GM21526 (cell line): ENCODE measurements around the gene COL24A1.
"Not testable (repeated sequence)": the region's sequence is repeated elsewhere in the genome, so short reads cannot be mapped to it uniquely, and the experiment has no call there.

Experiments
- ATAC-seq: cut with Tn5 transposase; IDR thresholded peaks from one replicate; pipeline ENCODE4 v1.9.1; 2021; ENCODE audit warnings: moderate library complexity; ENCODE audit not compliant: unreplicated experiment, low FRiP score

COL24A1 gene

GRCh38 chr1:85933961-85934360, 222.6 kb downstream of the COL24A1 start:
- ATAC-seq = no peak

DNA sequence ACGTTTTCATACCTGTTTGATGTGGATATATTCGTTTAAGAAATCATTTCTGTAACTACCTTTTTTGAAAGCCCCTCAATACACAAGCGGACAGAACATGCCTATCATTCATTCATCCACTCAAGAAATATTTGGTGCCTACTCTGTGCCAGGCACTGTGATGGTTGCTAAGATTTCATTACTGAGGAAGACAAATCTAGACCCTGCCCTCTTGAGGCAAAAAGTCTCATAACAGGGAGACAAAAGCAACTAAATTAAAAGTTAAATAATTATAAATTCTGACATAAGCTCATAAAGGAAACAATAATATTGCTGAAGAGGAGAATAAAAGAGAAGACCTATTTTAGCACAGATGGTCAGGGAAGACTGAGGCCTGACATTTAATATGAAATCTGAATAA, 244.8 kb downstream of the COL24A1 start:
- ATAC-seq = no peak

DNA sequence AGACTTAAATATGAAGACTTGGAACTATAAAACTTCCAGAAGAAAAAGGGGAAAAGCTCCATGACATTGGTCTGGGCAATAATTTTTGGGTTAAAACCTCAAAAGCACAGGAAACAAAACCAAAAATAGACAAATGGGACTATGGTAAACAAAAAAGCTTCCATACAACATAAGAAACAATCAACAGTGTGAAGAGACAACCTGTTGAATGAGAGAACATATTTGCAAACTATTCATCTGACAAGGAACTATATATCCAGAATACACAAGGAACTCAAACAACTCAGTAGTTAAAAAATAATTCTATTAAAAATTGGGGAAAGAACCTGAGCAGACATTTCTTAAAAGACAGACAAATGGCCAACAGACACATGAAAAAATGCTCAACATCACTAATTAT, 255.7 kb downstream of the COL24A1 start:
- ATAC-seq = no peak

DNA sequence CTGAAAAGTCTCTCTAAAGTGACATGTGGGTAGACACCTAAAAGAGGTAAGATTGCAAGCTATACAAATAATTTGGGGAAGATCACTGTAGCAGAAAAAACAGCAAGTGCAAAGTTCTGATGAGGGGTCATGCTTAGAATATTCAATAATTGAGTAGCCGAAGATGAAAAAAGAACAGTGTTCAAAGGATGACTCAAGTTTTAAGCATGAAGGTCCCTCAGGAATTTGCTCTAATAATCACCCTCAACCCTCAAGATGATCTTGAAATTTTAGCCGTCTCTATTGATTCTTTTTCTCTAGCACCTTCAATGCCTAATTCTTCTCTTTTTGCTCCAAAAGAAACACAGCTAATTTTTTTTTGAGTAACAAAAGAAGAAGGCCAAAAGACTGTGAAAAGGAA, 257.7 kb downstream of the COL24A1 start:
- ATAC-seq = no peak

GRCh38 chr1:85894651-85895050, 261.9 kb downstream of the COL24A1 start:
- ATAC-seq = no peak

DNA sequence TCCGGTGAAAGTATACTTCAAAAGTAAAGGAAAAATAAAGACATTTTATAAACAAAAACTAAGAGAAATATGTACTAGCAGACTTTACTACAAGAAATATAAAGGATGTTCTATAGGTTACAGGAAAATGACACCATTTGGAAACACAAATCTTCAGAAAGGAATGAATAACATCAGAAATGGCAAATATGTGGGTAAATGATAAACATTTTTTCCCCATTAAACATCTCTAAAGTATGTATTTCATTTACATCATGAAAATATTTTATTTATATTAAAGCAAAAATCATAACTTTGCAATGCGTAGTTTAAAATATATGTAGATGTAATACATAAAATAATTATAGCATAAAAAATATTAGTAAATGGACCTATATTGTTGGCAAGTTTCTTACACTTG, 264.2 kb downstream of the COL24A1 start:
- no peak for ATAC-seq

- ATAC-seq = no peak
Observed at GRCh38 chr1:85889870-85890269, 266.7 kb downstream of the COL24A1 start.

DNA sequence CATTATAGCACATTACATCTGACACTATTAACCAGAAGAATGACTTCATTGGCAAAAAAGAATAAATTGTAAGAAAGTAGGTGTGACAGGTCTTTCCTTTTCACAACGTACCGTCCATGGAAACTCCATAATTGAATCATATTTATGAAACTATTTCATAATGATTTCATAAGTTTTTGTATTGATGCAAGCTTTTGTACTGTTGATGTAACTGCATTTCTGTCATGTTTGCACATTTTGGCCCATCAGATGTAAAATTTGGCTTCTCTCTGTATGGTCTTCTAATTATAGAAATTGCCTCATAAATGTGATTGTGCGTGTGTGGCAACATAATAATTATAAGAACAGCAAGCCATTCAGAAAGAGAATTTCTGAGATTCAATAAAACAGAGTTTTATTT, 267.7 kb downstream of the COL24A1 start:
- no peak for ATAC-seq

- ATAC-seq = no peak
Observed at GRCh38 chr1:85884372-85885035, 272.1 kb downstream of the COL24A1 start.

GRCh38 chr1:85867189-85867588, 289.4 kb downstream of the COL24A1 start:
- ATAC-seq = no peak

- ATAC-seq = no peak
Observed at GRCh38 chr1:85865213-85865612, 291.4 kb downstream of the COL24A1 start.

DNA sequence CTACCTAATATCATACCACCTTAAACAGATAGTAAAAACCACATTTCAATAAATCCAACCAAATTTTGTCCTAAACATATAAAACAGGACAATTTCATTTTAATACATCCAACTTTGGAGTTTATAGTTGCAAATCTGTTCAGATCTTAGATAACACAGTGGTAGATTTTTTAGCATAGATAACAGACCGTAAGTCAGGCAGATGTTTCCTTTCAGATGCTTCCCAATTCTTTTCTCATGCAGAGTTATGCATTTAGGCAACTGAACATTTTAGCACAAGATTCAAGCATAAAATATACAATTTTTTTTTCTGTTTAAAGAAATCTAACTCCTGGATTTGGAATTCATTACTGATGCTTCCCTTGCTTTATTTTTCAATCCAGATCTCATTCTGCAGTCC, 291.8 kb downstream of the COL24A1 start:
- ATAC-seq = no peak

DNA sequence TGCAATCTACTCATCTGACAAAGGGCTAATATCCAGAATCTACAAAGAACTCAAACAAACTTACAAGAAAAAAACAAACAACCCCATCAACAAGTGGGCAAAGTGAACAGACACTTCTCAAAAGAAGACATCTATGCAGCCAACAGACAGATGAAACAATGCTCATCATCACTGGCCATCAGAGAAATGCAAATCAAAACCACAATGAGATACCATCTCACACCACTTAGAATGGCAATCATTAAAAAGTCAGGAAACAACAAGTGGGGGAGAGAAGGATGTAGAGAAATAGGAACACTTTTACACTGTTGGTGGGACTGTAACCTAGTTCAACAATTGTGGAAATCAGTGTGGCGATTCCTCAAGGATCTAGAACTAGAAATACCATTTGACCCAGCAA, 292.9 kb downstream of the COL24A1 start:
- ATAC-seq = not testable (repeated sequence)

DNA sequence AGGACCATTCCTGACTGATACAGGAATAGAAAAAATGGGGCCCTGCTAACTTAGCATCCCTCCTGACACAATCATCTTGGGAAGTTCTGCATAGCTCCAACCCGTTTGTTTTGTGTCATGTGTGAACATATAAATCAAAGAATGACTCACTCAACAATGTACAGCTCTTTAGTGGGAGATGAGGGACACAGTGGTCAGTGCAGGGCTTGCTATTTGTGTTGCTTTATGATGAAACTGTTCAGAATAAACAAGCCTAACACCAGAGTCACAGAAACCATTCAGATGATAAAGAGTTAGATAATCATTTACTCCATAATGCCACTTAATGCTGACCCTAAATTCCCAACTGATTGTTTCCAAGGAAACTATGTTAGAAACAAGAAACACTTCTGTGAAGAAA, 294.1 kb downstream of the COL24A1 start:
- no peak for ATAC-seq

GRCh38 chr1:85857991-85858390, 298.6 kb downstream of the COL24A1 start:
- ATAC-seq = no peak

DNA sequence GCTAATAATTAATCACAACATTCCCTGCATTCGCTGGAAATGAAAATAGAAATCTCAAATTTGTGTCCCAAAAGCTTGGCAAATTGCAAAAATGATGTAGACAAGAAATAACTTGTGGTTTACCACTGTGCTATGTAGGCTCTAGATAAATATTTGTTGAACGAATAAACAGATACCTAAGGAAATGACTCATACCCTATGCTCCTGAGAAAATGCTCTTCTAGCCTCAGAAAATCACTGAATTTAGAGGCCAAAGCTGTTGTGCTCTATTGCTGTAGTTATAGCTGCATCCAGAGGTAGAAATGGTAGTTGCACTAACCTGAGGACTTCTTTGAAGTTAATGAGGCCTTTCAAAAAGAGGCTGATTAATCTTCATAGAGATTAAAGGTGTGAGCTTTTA, 306.3 kb downstream of the COL24A1 start:
- no peak for ATAC-seq

- no peak for ATAC-seq
Observed at GRCh38 chr1:85849660-85850059, 306.9 kb downstream of the COL24A1 start.

DNA sequence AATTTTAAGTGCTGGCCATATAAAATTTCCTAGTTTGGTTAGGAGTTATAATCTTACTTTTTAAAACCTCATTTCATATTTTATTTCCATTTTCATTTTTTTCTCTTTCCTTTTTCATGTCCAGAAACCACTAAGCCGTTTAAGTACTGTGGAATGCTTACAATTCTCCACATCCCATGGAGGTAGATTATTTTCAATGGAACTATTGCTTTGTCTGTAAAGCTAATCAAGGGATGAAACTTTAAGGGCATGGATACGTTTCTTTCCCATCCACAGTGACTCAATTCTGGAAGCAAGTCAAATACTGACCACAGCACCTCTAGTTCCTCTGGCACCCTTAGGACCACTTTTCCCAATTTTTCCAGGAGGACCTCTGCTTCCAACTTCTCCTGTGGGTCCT, 309.2 kb downstream of the COL24A1 start:
- ATAC-seq = no peak

DNA sequence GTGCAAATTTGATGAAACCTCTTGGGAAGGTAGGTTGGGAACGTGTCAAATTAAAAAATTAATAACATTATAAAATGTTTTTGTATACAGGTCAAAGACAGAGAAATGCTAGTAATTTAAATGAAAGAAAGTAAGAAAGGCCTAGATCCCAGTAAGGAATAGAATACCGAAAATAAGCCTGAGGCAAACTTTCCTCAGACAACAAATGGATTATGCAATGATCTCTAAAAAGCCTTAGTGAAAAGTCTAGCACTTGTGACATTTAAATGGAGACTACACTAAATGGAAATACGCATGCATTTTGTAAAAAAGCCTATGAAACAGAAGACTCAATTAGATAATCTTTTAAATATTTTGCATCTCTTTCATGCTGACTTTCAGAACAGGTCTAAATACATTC, 309.9 kb downstream of the COL24A1 start:
- ATAC-seq = no peak

DNA sequence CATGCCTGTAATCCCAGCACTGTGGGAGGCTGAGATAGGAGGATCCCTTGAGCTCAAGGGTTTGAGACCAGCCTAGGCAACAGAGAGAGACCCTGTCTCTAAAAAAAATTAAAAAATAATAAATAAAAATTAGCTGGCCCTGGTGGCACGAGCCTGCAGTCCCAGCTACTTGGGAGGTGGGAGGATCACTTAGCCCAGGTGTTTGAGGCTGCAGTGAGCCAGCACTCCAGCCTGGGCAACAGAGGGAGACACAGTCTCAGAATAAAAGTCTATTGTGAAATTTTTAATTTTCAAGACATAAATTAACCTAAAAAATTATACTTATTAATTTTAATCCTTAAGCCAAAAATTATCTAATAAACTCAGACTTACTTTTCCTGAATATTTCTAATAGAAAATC, 317.1 kb downstream of the COL24A1 start:
- ATAC-seq = no peak

GRCh38 chr1:85838238-85838637, 318.3 kb downstream of the COL24A1 start:
- peak; percentile 98 for ATAC-seq

- ATAC-seq = no peak
Observed at GRCh38 chr1:85836736-85837135, 319.8 kb downstream of the COL24A1 start.

- ATAC-seq = not testable (repeated sequence)
Observed at GRCh38 chr1:85833165-85833564, 323.4 kb downstream of the COL24A1 start.
